H9 (cell line): ENCODE measurements around the gene ONECUT3. TPM values are rescaled to one million over a fixed set of nuclear protein-coding genes. Genes with fewer than 3 reads are reported as not detected.

Experiments used
- DNase-seq: peaks from one replicate; pipeline ENCODE4 v3.0.0-alpha.2; 2017
- H2AFZ ChIP-seq: one replicate; pipeline ENCODE4 v1.6.1; 2013; ENCODE audit warnings: mild to moderate bottlenecking, low read length, control low read depth, moderate library complexity
- H2AK5ac ChIP-seq: 2 replicates; pipeline ENCODE4 v1.6.1; 2013; ENCODE audit warnings: low read length, control low read depth, mixed read lengths; ENCODE audit not compliant: insufficient read length
- H2BK120ac ChIP-seq: one replicate; pipeline ENCODE4 v1.6.1; 2013; ENCODE audit warnings: low read depth, mild to moderate bottlenecking, low read length, control low read depth, inconsistent platforms; ENCODE audit not compliant: poor library complexity, severe bottlenecking
- H2BK12ac ChIP-seq: 2 replicates; pipeline ENCODE4 v1.6.1; 2013; ENCODE audit warnings: low read length, control low read depth, mixed read lengths, low read depth; ENCODE audit not compliant: insufficient read length
- H2BK15ac ChIP-seq: 2 replicates; pipeline ENCODE4 v1.6.1; 2013; ENCODE audit warnings: low read depth, low read length, control low read depth
- H2BK20ac ChIP-seq: one replicate; pipeline ENCODE4 v1.6.1; 2013; ENCODE audit warnings: low read depth, mild to moderate bottlenecking, low read length, control low read depth, inconsistent platforms; ENCODE audit not compliant: poor library complexity, severe bottlenecking
- H2BK5ac ChIP-seq: 2 replicates; pipeline ENCODE4 v1.6.1; 2013; ENCODE audit warnings: low read length, control low read depth, mixed read lengths; ENCODE audit not compliant: insufficient read length
- H3K14ac ChIP-seq: 2 replicates; pipeline ENCODE4 v1.6.1; 2013; ENCODE audit warnings: low read length, control low read depth; ENCODE audit not compliant: insufficient read depth
- H3K18ac ChIP-seq: 2 replicates; pipeline ENCODE4 v1.6.1; 2013; ENCODE audit warnings: low read depth, mild to moderate bottlenecking, mixed read lengths, low read length, control low read depth; ENCODE audit not compliant: insufficient read length
- H3K23ac ChIP-seq: 2 replicates; pipeline ENCODE4 v1.6.1; 2013; ENCODE audit warnings: low read length, control low read depth, mixed read lengths, low read depth; ENCODE audit not compliant: insufficient read length
- H3K23me2 ChIP-seq: 2 replicates; pipeline ENCODE4 v1.6.1; 2013; ENCODE audit warnings: low read depth, mild to moderate bottlenecking, mixed read lengths, low read length, control low read depth; ENCODE audit not compliant: insufficient read length, poor library complexity, severe bottlenecking
- H3K27ac ChIP-seq: 2 replicates; pipeline ENCODE4 v1.5.1; 2013; ENCODE audit warnings: low read length, control low read depth, mixed read lengths, low read depth; ENCODE audit not compliant: insufficient read length
- H3K27me3 ChIP-seq: 2 replicates; pipeline ENCODE4 v1.6.1; 2013; ENCODE audit warnings: low read length, control low read depth, inconsistent platforms; ENCODE audit not compliant: insufficient read depth
- H3K4ac ChIP-seq: 2 replicates; pipeline ENCODE4 v1.6.1; 2013; ENCODE audit warnings: low read depth, mild to moderate bottlenecking, control low read depth, inconsistent platforms, low read length, moderate library complexity
- H3K4me1 ChIP-seq: 2 replicates; pipeline ENCODE4 v1.6.1; 2013; ENCODE audit warnings: low read length, control low read depth, inconsistent platforms; ENCODE audit not compliant: insufficient read depth
- H3K4me2 ChIP-seq: 2 replicates; pipeline ENCODE4 v1.6.1; 2013; ENCODE audit warnings: low read length, control low read depth, mixed read lengths; ENCODE audit not compliant: insufficient read length, insufficient read depth
- H3K56ac ChIP-seq: 2 replicates; pipeline ENCODE4 v1.6.1; 2013; ENCODE audit warnings: low read depth, mild to moderate bottlenecking, mixed read lengths, low read length, control low read depth; ENCODE audit not compliant: insufficient read length
- H3K79me1 ChIP-seq: 2 replicates; pipeline ENCODE4 v1.6.1; 2013; ENCODE audit warnings: low read depth, mild to moderate bottlenecking, moderate library complexity, low read length, control low read depth, inconsistent platforms; ENCODE audit not compliant: insufficient read depth, poor library complexity, severe bottlenecking
- H3K79me2 ChIP-seq: 2 replicates; pipeline ENCODE4 v1.6.1; 2013; ENCODE audit warnings: low read length, control low read depth, inconsistent platforms; ENCODE audit not compliant: insufficient read depth
- H3K9ac ChIP-seq: 2 replicates; pipeline ENCODE4 v1.6.1; 2013; ENCODE audit warnings: low read length, control low read depth, mixed read lengths; ENCODE audit not compliant: insufficient read length; ENCODE audit errors: extremely low read depth
- H3K9me3 ChIP-seq: one replicate; pipeline ENCODE4 v1.6.1; 2013; ENCODE audit warnings: low read depth, low read length, inconsistent platforms; ENCODE audit not compliant: control insufficient read depth
- H3T11ph ChIP-seq: one replicate; pipeline ENCODE4 v1.6.1; 2013; ENCODE audit warnings: mild to moderate bottlenecking, low read length, control low read depth, inconsistent platforms
- H4K20me1 ChIP-seq: one replicate; pipeline ENCODE4 v1.6.1; 2013; ENCODE audit not compliant: control insufficient read depth, insufficient read length, insufficient read depth
- H4K5ac ChIP-seq: 2 replicates; pipeline ENCODE4 v1.6.1; 2013; ENCODE audit warnings: low read depth, mild to moderate bottlenecking, mixed read lengths, low read length, control low read depth; ENCODE audit not compliant: insufficient read length
- H4K8ac ChIP-seq: replicated peaks from 2 replicates; pipeline ENCODE4 v1.6.1; 2013; ENCODE audit warnings: low read length, control low read depth, mixed read lengths, low read depth; ENCODE audit not compliant: insufficient read length
- H4K91ac ChIP-seq: 2 replicates; pipeline ENCODE4 v1.6.1; 2013; ENCODE audit warnings: low read depth, mild to moderate bottlenecking, moderate library complexity, mixed read lengths, low read length, control low read depth; ENCODE audit not compliant: insufficient read length
- H3K27ac Mint-ChIP-seq, 3 experiments: 2 replicates in 2 of 3; 3 replicates in 1 of 3; pipeline ENCODE4 v1.8.0; 2020 to 2021; ENCODE audit warnings: mixed read lengths in 3 of 3, mild to moderate bottlenecking in 1 of 3, moderate library complexity in 1 of 3
- H3K27me3 Mint-ChIP-seq: 2 replicates; pipeline ENCODE4 v1.8.0; 2021; ENCODE audit warnings: low read depth, mild to moderate bottlenecking, moderate library complexity, mixed read lengths
- H3K36me3 Mint-ChIP-seq, 3 experiments: 2 replicates in 2 of 3; 3 replicates in 1 of 3; pipeline ENCODE4 v1.8.0; 2020 to 2021; ENCODE audit warnings: low read depth in 3 of 3, mixed read lengths in 3 of 3; ENCODE audit not compliant: insufficient read depth in 1 of 3
- H3K4me1 Mint-ChIP-seq, 2 experiments: 2 replicates each; pipeline ENCODE4 v1.8.0; 2020; ENCODE audit warnings: mixed read lengths in 2 of 2
- H3K4me3 Mint-ChIP-seq, 2 experiments: 2 replicates in 1 of 2; 3 replicates in 1 of 2; pipeline ENCODE4 v1.8.0; 2020 to 2021; ENCODE audit warnings: mild to moderate bottlenecking in 2 of 2, mixed read lengths in 2 of 2, moderate library complexity in 1 of 2
- H3K9me3 Mint-ChIP-seq, 2 experiments: 2 replicates in 1 of 2; 3 replicates in 1 of 2; pipeline ENCODE4 v1.8.0; 2020; ENCODE audit warnings: mild to moderate bottlenecking in 2 of 2, mixed read lengths in 2 of 2, moderate library complexity in 1 of 2
- CTCF ChIP-seq: fragments of 200-600 bp; sonication (generic); conservative IDR thresholded peaks from 3 replicates; pipeline ENCODE4 v1.8.0; 2021; ENCODE audit warnings: antibody characterized with exemption, mild to moderate bottlenecking
- WGBS: extraction: QIAGEN DNeasy Blood & Tissue Kit; methylation state at CpG from one replicate; pipeline ENCODE4 v1.1.7; 2013; ENCODE audit warnings: missing lambda C conversion rate, low lambda C conversion rate, mixed read lengths; ENCODE audit not compliant: insufficient read length; ENCODE audit errors: extremely low coverage; 5-methylcytosine and 5-hydroxymethylcytosine counted together
- total RNA-seq: library from RNA; stranded (reverse); gene quantifications from 2 replicates; pipeline ENCODE4 v1.2.1, GENCODE V29; 2021

ONECUT3 gene
- total RNA-seq, 1 experiment from 2014 or later: 0.04 TPM

GRCh38 chr19:1773184-1773583 is 19.9 kb downstream of the ONECUT3 start:
- H2BK5ac ChIP-seq: no peak overlapping the region
- H3K4me1 ChIP-seq: no peaks in the 10 kb centered on the region
- H3K4ac ChIP-seq: no peak overlapping the region
- Mint-ChIP-seq H3K36me3 (peaks cover 0 to 7% (median 2%) of the 10 kb centered on the region in 3 experiments; a peak in 4 of 7 replicates), H3K4me1 (peaks cover 6 to 17% of the 10 kb centered on the region in 2 experiments), H3K4me3 (peak overlapping the region in 1 of 2 experiments; percentile 2; a peak in 1 of 5 replicates), H3K27me3 (peaks cover 96% of the 10 kb centered on the region), H3K27ac (no peak overlapping the region), H3K9me3 (peaks cover 29 to 47% of the 10 kb centered on the region in 2 experiments)
- no peaks in the 10 kb centered on the region for H3K79me2 ChIP-seq
- H3K4me2 ChIP-seq: no peak overlapping the region
- no peak overlapping the region for H2AFZ ChIP-seq
- no peak overlapping the region for H3K56ac ChIP-seq
- H2BK20ac ChIP-seq: no peak overlapping the region
- H2BK12ac ChIP-seq: no peak overlapping the region
- no peak overlapping the region for H3K27ac ChIP-seq
- H3K9ac ChIP-seq: no peak overlapping the region
- no peak for DNase-seq
- no peak overlapping the region for H4K8ac ChIP-seq
- no peak for TF ChIP-seq CTCF
- H3K27me3 ChIP-seq: peaks cover 32% of the 10 kb centered on the region
- H4K20me1 ChIP-seq: peaks cover 2% of the 10 kb centered on the region
- no peaks in the 10 kb centered on the region for H3K23me2 ChIP-seq
- H3K14ac ChIP-seq: no peak overlapping the region
- no peak overlapping the region for H3K23ac ChIP-seq
- H4K91ac ChIP-seq: no peak overlapping the region
- no peak overlapping the region for H2BK120ac ChIP-seq
- H4K5ac ChIP-seq: no peak overlapping the region
- no peak overlapping the region for H3T11ph ChIP-seq
- H2AK5ac ChIP-seq: no peak overlapping the region
- H3K18ac ChIP-seq: no peak overlapping the region
- H2BK15ac ChIP-seq: no peak overlapping the region
- no CpG with 5 or more reads among the region's 8 CpGs for WGBS
- peaks cover 10% of the 10 kb centered on the region for H3K9me3 ChIP-seq
- H3K79me1 ChIP-seq: no peaks in the 10 kb centered on the region
